ENCODE data around the gene RIPOR2. TPM values are rescaled to one million over a fixed set of nuclear protein-coding genes. Genes with fewer than 3 reads are reported as not detected.

Gene RIPOR2
- total and polyA plus RNA-seq, 10 of the 15 experiments (the other 5 are each of a cell fraction or from before 2014, with no cell fraction given) = 22.2 to 48.2 (median 34.7) TPM

DNA sequence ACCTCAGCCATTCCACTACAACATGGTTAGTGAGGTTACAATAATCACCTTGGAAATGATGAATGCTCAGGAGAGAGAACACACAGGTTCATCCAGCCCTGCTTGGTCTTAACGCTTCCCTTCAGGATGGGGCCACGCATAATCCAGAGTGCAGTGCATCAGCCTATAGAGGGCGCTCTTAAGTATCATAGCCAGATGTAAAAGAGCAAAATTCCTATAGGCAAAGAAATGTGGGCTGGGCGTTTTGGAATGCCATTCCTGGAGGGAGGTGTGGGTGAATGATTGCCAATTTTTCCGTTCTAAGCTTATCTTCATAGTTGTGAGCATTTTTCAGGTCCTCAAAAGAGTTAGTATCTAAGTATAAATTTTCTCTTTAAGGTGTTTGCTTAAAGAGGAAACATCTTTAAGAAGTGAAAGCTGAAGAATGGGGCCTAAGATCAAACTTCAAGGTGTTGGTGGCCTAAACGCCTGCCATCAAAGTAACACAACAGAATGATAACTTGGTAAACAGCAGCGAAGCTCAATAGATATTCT lies 1.8 kb downstream of the RIPOR2 start:
- peaks cover 55% of the 10 kb centered on the region for H3K4me1 ChIP-seq (ENCODE audit: control insufficient read depth, insufficient read depth, low read length)
- intact Hi-C loops (cut with micrococcal nuclease; ENCODE audit: unreplicated experiment) = loop anchor here (1.0 to 10.0 kb wide), 8 partner anchors 15 to 1091 kb away; a partner anchor contains a TSS
- no peak for TF ChIP-seq NFYA (IDR thresholded peaks at IDR 0.05; ENCODE audit: borderline replicate concordance, low read depth, low read length)
- no peak for TF ChIP-seq CBX3 (IDR thresholded peaks at IDR 0.05; ENCODE audit: borderline replicate concordance, low read depth)
- peak; percentile 93 for TF ChIP-seq EED (IDR thresholded peaks at IDR 0.05; ENCODE audit: low read depth)
- no peak for TF ChIP-seq CEBPB (IDR thresholded peaks at IDR 0.05; ENCODE audit: borderline replicate concordance in 1 of 2, low read depth in 2 of 2, low read length in 2 of 2)
- TF ChIP-seq SMARCA5 (IDR thresholded peaks at IDR 0.05) = peak; percentile 71; the same call in 1 of the 2 replicates
- no peak for TF ChIP-seq RCOR1 (conservative IDR thresholded peaks at IDR 0.05; ENCODE audit: low read depth, low read length)
- TF ChIP-seq NFYB (IDR thresholded peaks at IDR 0.05; ENCODE audit: insufficient read depth, low read depth, low read length) = no peak
- TF ChIP-seq, protein P1, sequence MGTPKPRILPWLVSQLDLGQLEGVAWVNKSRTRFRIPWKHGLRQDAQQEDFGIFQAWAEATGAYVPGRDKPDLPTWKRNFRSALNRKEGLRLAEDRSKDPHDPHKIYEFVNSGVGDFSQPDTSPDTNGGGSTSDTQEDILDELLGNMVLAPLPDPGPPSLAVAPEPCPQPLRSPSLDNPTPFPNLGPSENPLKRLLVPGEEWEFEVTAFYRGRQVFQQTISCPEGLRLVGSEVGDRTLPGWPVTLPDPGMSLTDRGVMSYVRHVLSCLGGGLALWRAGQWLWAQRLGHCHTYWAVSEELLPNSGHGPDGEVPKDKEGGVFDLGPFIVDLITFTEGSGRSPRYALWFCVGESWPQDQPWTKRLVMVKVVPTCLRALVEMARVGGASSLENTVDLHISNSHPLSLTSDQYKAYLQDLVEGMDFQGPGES (IDR thresholded peaks at IDR 0.05) = no peak; the same call in 1 of the 2 replicates
- no peak for TF ChIP-seq ASH2L (IDR thresholded peaks at IDR 0.05; ENCODE audit: borderline replicate concordance, low read depth)
- TF ChIP-seq, protein P2, sequence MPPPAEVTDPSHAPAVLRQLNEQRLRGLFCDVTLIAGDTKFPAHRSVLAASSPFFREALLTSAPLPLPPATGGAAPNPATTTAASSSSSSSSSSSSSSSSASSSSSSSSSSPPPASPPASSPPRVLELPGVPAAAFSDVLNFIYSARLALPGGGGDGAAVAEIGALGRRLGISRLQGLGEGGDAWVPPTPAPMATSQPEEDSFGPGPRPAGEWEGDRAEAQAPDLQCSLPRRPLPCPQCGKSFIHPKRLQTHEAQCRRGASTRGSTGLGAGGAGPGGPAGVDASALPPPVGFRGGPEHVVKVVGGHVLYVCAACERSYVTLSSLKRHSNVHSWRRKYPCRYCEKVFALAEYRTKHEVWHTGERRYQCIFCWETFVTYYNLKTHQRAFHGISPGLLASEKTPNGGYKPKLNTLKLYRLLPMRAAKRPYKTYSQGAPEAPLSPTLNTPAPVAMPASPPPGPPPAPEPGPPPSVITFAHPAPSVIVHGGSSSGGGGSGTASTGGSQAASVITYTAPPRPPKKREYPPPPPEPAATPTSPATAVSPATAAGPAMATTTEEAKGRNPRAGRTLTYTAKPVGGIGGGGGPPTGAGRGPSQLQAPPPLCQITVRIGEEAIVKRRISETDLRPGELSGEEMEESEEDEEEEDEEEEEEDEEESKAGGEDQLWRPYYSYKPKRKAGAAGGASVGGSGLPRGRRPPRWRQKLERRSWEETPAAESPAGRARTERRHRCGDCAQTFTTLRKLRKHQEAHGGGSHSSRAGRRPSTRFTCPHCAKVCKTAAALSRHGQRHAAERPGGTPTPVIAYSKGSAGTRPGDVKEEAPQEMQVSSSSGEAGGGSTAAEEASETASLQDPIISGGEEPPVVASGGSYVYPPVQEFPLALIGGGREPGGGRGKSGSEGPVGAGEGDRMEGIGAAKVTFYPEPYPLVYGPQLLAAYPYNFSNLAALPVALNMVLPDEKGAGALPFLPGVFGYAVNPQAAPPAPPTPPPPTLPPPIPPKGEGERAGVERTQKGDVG (CRISPR knock-in tag; IDR thresholded peaks at IDR 0.05) = no peak
- TF ChIP-seq HDGF (IDR thresholded peaks at IDR 0.05) = 0 out of 2 replicates have a peak, but pooled peaks have one; percentile 8
- TF ChIP-seq, protein P3, sequence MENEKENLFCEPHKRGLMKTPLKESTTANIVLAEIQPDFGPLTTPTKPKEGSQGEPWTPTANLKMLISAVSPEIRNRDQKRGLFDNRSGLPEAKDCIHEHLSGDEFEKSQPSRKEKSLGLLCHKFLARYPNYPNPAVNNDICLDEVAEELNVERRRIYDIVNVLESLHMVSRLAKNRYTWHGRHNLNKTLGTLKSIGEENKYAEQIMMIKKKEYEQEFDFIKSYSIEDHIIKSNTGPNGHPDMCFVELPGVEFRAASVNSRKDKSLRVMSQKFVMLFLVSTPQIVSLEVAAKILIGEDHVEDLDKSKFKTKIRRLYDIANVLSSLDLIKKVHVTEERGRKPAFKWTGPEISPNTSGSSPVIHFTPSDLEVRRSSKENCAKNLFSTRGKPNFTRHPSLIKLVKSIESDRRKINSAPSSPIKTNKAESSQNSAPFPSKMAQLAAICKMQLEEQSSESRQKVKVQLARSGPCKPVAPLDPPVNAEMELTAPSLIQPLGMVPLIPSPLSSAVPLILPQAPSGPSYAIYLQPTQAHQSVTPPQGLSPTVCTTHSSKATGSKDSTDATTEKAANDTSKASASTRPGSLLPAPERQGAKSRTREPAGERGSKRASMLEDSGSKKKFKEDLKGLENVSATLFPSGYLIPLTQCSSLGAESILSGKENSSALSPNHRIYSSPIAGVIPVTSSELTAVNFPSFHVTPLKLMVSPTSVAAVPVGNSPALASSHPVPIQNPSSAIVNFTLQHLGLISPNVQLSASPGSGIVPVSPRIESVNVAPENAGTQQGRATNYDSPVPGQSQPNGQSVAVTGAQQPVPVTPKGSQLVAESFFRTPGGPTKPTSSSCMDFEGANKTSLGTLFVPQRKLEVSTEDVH (IDR thresholded peaks at IDR 0.05; ENCODE audit: low read depth, partially characterized antibody) = no peak

More for the DNA sequence above, 1.8 kb downstream of the RIPOR2 start:
- ChIA-PET CTCF (interaction anchor here (0.6 to 13.0 kb wide), 57 partner anchors 9 to 1056 kb away, joined by 3 to 376 read pairs (median 6); no protein-coding TSS in a partner anchor), RAD21 (ENCODE audit: unreplicated experiment) (interaction anchor here (0.6 to 10.1 kb wide), 27 partner anchors 12 to 137 kb away, joined by 3 to 229 read pairs (median 8); no protein-coding TSS in a partner anchor), SMC1A (ENCODE audit: uncharacterized antibody, unreplicated experiment) (interaction anchor here (0.7 to 14.8 kb wide), 38 partner anchors 8 to 205 kb away, joined by 3 to 299 read pairs (median 8); no protein-coding TSS in a partner anchor), POLR2A (interaction anchor here (0.5 to 3.4 kb wide), 13 partner anchors 10 to 156 kb away, joined by 3 to 22 read pairs (median 4); no protein-coding TSS in a partner anchor)
- under 1% methylated on average over 7 of the region's 7 CpGs for WGBS (ENCODE audit: insufficient coverage, insufficient replicate concordance, low lambda C conversion rate, missing lambda C conversion rate)
- peaks cover 53% of the 10 kb centered on the region for H3K79me2 ChIP-seq (ENCODE audit: control insufficient read depth, insufficient read depth, low read length)
- peak overlapping the region; percentile 64 for H3K9ac ChIP-seq (ENCODE audit: control insufficient read depth, insufficient read depth, low read length)
- ATAC-seq = peak; percentile 14; the same call in 1 of the 3 replicates
- no TSS peak for BruUV-seq (replicated peaks)
- peak overlapping the region; percentile 74 for H3K4me3 ChIP-seq
- peak overlapping the region; percentile 75 for H3K27ac ChIP-seq (ENCODE audit: control insufficient read depth, insufficient read depth)
- in situ Hi-C loops (cut with MboI) = no loop called here
- no peaks in the 10 kb centered on the region for H3K27me3 ChIP-seq (replicated peaks in 1 of 2; ENCODE audit: control insufficient read depth in 2 of 2, insufficient read depth in 2 of 2, low read length in 1 of 2)
- FAIRE-seq = no peak
- H3K4me2 ChIP-seq (ENCODE audit: control insufficient read depth, insufficient read depth) = peak overlapping the region; percentile 90
- H4K20me1 ChIP-seq (ENCODE audit: control insufficient read depth, insufficient read depth) = no peaks in the 10 kb centered on the region
- H3K36me3 ChIP-seq (ENCODE audit: control insufficient read depth in 2 of 2, insufficient read depth in 2 of 2, low read length in 1 of 2) = no peaks in the 10 kb centered on the region
- H2AFZ ChIP-seq (ENCODE audit: control insufficient read depth, low read depth, low read length) = no peak overlapping the region; the same call in 1 of the 2 replicates
- no peak for DNase-seq (ENCODE audit: low read depth, low spot score)
- no peaks in the 10 kb centered on the region for H3K9me3 ChIP-seq (replicated peaks; ENCODE audit: control insufficient read depth, insufficient read depth, low read length)
